ENCODE results near the gene SAP30BP. TPM values are rescaled to one million over a fixed set of nuclear protein-coding genes. Genes with fewer than 3 reads are reported as not detected.
A peak's percentile ranks its signal among the peaks of the same experiment; 100 is the strongest.

Gene SAP30BP
- total and polyA plus RNA-seq, 2 of the 13 experiments (the other 11 are each of a cell fraction or from before 2014, with no cell fraction given), result 67.7 to 99.4 TPM

GRCh38 chr17:75652341-75652740 is 14.8 kb upstream of the SAP30BP start:
- H3K79me2 ChIP-seq (ENCODE audit: insufficient read depth, low read length), result no peaks in the 10 kb centered on the region
- BruUV-seq (replicated peaks), result no TSS peak
- DNase-seq (ENCODE audit: low spot score) (no peak), FAIRE-seq (no peak), ATAC-seq (no peak)
- CTCF ChIA-PET (ENCODE audit: low intra/inter-chr PET ratio, low total read pairs), result interaction anchor here (1.3 to 2.5 kb wide), 3 partner anchors 19 to 102 kb away, joined by 4 to 28 read pairs (median 6); partner anchors contain the start of gene SMIM5
- H3K36me3 ChIP-seq (replicated peaks in 1 of 2; ENCODE audit: control insufficient read depth in 1 of 2, insufficient read depth in 2 of 2, low read length in 2 of 2), result peaks cover 22 to 40% of the 10 kb centered on the region in 2 experiments
- 96% methylated on average over 5 of the region's 5 CpGs for WGBS (ENCODE audit: low lambda C conversion rate)
- H3K27ac ChIP-seq (ENCODE audit: extremely low read length, insufficient read depth, low read length), result no peak overlapping the region
- H3K4me3 ChIP-seq (replicated peaks in 1 of 3; ENCODE audit: insufficient read depth in 1 of 3, low read depth in 2 of 3, low read length in 3 of 3), result no peak overlapping the region
- H3K4me2 ChIP-seq (ENCODE audit: low read depth, low read length), result no peak overlapping the region
- H2AFZ ChIP-seq (ENCODE audit: low read length), result no peak overlapping the region
- H3K4me1 ChIP-seq (ENCODE audit: insufficient read depth, low read length), result peaks cover 7% of the 10 kb centered on the region
- no peaks in the 10 kb centered on the region for H4K20me1 ChIP-seq (ENCODE audit: insufficient read depth, low read length)
- H3K9me3 ChIP-seq (ENCODE audit: low read length), result no peaks in the 10 kb centered on the region
- no peak for TF ChIP-seq SIN3A (IDR thresholded peaks at IDR 0.05; ENCODE audit: borderline replicate concordance, low read depth, low read length)
- TF ChIP-seq ZNF703 (CRISPR knock-in tag; IDR thresholded peaks at IDR 0.05; ENCODE audit: borderline replicate concordance), result no peak
- no peak for TF ChIP-seq RBAK (CRISPR knock-in tag; IDR thresholded peaks at IDR 0.05)
- no peak for TF ChIP-seq PCBP2 (optimal IDR thresholded peaks at IDR 0.05; ENCODE audit: low read depth, low read length, poor library complexity, severe bottlenecking)
- no peaks in the 10 kb centered on the region for H3K27me3 ChIP-seq (ENCODE audit: control insufficient read depth in 1 of 2, insufficient read depth in 2 of 2, low read length in 2 of 2)
- intact Hi-C loops (cut with micrococcal nuclease; ENCODE audit: unreplicated experiment), result no loop called here
- H3K9ac ChIP-seq (ENCODE audit: insufficient read depth, low read depth, low read length), result no peak overlapping the region
- POLR2A ChIA-PET, result interaction anchor here (0.5 to 1.2 kb wide), 2 partner anchors 20 to 620 kb away, joined by 3 to 4 read pairs; no protein-coding TSS in a partner anchor
- in situ Hi-C loops (cut with HindIII; ENCODE audit: extremely low pct_ligation_motif_present, low pct_unique_long_range_greater_than_20kb), result no loop called here

- CTCF ChIA-PET (ENCODE audit: low intra/inter-chr PET ratio, low total read pairs), result interaction anchor here (1.3 to 2.5 kb wide), 4 partner anchors 20 to 101 kb away, joined by 4 to 28 read pairs (median 6); partner anchors contain the start of gene SMIM5
- in situ Hi-C loops (cut with HindIII; ENCODE audit: extremely low pct_ligation_motif_present, low pct_unique_long_range_greater_than_20kb), result no loop called here
- FAIRE-seq (peak; percentile 82), DNase-seq (ENCODE audit: low spot score) (peak; percentile 59), ATAC-seq (peak; percentile 94)
- H2AFZ ChIP-seq (ENCODE audit: low read length), result no peak overlapping the region
- H3K9me3 ChIP-seq (ENCODE audit: low read length), result no peaks in the 10 kb centered on the region
- intact Hi-C loops (cut with micrococcal nuclease; ENCODE audit: unreplicated experiment), result loop anchor here (1.0 kb wide), 1 partner anchor 20 kb away; the partner anchor contains the start of gene SMIM5
- POLR2A ChIA-PET, result interaction anchor here (0.5 to 3.9 kb wide), 4 partner anchors 7 to 621 kb away, joined by 3 to 21 read pairs (median 4); partner anchors contain the start of genes RECQL5 and SAP30BP
- H3K79me2 ChIP-seq (ENCODE audit: insufficient read depth, low read length), result no peaks in the 10 kb centered on the region
- H3K27ac ChIP-seq (ENCODE audit: extremely low read length, insufficient read depth, low read length), result no peak overlapping the region
- no peaks in the 10 kb centered on the region for H4K20me1 ChIP-seq (ENCODE audit: insufficient read depth, low read length)
- no peak overlapping the region for H3K9ac ChIP-seq (ENCODE audit: insufficient read depth, low read depth, low read length)
- no peaks in the 10 kb centered on the region for H3K27me3 ChIP-seq (ENCODE audit: control insufficient read depth in 1 of 2, insufficient read depth in 2 of 2, low read length in 2 of 2)
- H3K4me1 ChIP-seq (ENCODE audit: insufficient read depth, low read length), result peaks cover 4% of the 10 kb centered on the region; the same call in 1 of the 2 replicates
- 86% methylated on average over 6 of the region's 6 CpGs for WGBS (ENCODE audit: low lambda C conversion rate)
- H3K4me2 ChIP-seq (ENCODE audit: low read depth, low read length), result no peak overlapping the region
- no TSS peak for BruUV-seq (replicated peaks)
- peaks cover 22 to 41% of the 10 kb centered on the region in 2 experiments for H3K36me3 ChIP-seq (replicated peaks in 1 of 2; ENCODE audit: control insufficient read depth in 1 of 2, insufficient read depth in 2 of 2, low read length in 2 of 2)
- H3K4me3 ChIP-seq (replicated peaks in 1 of 3; ENCODE audit: insufficient read depth in 1 of 3, low read depth in 2 of 3, low read length in 3 of 3), result no peak overlapping the region
- TF ChIP-seq ZNF570 (CRISPR knock-in tag; IDR thresholded peaks at IDR 0.05; ENCODE audit: borderline replicate concordance) (no peak), ZNF761 (CRISPR knock-in tag; conservative IDR thresholded peaks at IDR 0.05) (no peak), ZNF432 (CRISPR knock-in tag; IDR thresholded peaks at IDR 0.05; ENCODE audit: borderline replicate concordance) (no peak), SYNCRIP (IDR thresholded peaks at IDR 0.05; ENCODE audit: insufficient read depth, low read depth, low read length) (no peak), THYN1 (CRISPR knock-in tag; IDR thresholded peaks at IDR 0.05; ENCODE audit: borderline replicate concordance, low read depth) (no peak)
- TF ChIP-seq, protein P1, sequence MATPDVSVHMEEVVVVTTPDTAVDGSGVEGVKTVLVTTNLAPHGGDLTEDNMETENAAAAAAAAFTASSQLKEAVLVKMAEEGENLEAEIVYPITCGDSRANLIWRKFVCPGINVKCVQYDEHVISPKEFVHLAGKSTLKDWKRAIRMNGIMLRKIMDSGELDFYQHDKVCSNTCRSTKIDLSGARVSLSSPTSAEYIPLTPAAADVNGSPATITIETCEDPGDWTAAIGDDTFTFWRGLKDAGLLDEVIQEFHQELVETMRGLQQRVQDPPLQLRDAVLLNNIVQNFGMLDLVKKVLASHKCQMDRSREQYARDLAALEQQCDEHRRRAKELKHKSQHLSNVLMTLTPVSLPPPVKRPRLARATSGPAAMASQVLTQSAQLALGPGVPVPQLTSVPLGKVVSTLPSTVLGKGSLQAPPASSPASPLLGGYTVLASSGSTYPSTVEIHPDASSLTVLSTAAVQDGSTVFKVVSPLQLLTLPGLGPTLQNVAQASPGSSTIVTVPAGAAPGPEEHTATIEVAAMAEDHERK (CRISPR knock-in tag; IDR thresholded peaks at IDR 0.05; ENCODE audit: low read depth), result no peak
- TF ChIP-seq, protein P2, sequence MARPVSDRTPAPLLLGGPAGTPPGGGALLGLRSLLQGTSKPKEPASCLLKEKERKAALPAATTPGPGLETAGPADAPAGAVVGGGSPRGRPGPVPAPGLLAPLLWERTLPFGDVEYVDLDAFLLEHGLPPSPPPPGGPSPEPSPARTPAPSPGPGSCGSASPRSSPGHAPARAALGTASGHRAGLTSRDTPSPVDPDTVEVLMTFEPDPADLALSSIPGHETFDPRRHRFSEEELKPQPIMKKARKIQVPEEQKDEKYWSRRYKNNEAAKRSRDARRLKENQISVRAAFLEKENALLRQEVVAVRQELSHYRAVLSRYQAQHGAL (CRISPR knock-in tag; IDR thresholded peaks at IDR 0.05; ENCODE audit: not compliant biosample characterization), result no peak
- TF ChIP-seq, protein P3, sequence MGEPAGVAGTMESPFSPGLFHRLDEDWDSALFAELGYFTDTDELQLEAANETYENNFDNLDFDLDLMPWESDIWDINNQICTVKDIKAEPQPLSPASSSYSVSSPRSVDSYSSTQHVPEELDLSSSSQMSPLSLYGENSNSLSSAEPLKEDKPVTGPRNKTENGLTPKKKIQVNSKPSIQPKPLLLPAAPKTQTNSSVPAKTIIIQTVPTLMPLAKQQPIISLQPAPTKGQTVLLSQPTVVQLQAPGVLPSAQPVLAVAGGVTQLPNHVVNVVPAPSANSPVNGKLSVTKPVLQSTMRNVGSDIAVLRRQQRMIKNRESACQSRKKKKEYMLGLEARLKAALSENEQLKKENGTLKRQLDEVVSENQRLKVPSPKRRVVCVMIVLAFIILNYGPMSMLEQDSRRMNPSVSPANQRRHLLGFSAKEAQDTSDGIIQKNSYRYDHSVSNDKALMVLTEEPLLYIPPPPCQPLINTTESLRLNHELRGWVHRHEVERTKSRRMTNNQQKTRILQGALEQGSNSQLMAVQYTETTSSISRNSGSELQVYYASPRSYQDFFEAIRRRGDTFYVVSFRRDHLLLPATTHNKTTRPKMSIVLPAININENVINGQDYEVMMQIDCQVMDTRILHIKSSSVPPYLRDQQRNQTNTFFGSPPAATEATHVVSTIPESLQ (CRISPR knock-in tag; conservative IDR thresholded peaks at IDR 0.05), result no peak
These were observed 14.1 kb upstream of the SAP30BP start for GRCh38 chr17:75652934-75653549.
